Uterus (tissue), 4 donors: Measurements from ENCODE around the gene KLF17. TPM values are rescaled to one million over a fixed set of nuclear protein-coding genes. Genes with fewer than 3 reads are reported as not detected.

ENCODE experiments used
- DNase-seq, 2 donors: peaks; one replicate each; pipeline ENCODE4 v3.0.0-alpha.2; 2019 to 2020
- H3K27ac ChIP-seq, 2 donors: fragments of 200-600 bp; sonication (generic); 1 replicate in 1 of 2; 2 replicates in 1 of 2; pipeline ENCODE4 v1.5.1; 2016 to 2018
- H3K27me3 ChIP-seq, 2 donors: fragments of 200-600 bp; sonication (generic); one replicate each; pipeline ENCODE4 v1.5.1; 2018 to 2019; ENCODE audit warnings: control low read depth in 1 of 2
- H3K36me3 ChIP-seq, 2 donors: fragments of 200-600 bp; sonication (generic); one replicate each; pipeline ENCODE4 v1.5.1; 2019; ENCODE audit warnings: control low read depth in 1 of 2
- H3K4me1 ChIP-seq, 2 donors: fragments of 200-600 bp; sonication (generic); one replicate each; pipeline ENCODE4 v1.5.1; 2018 to 2019; ENCODE audit warnings: control low read depth in 1 of 2
- H3K4me3 ChIP-seq, 2 donors: fragments of 200-600 bp; sonication (generic); 1 replicate in 1 of 2; 2 replicates in 1 of 2; pipeline ENCODE4 v1.5.1; 2018 to 2019; ENCODE audit warnings: mild to moderate bottlenecking in 1 of 2
- H3K9me3 ChIP-seq, 2 donors: fragments of 200-600 bp; sonication (generic); one replicate each; pipeline ENCODE4 v1.5.1; 2019; ENCODE audit warnings: control low read depth in 1 of 2
- CTCF ChIP-seq, 4 experiments: fragments of 200-600 bp in 2 of 4; fragments of 450-650 bp in 2 of 4; sonication (generic) in 2 of 4; IDR thresholded peaks; one replicate each; pipeline ENCODE4 v1.5.1; 2016 to 2019; ENCODE audit warnings: antibody characterized with exemption in 4 of 4, mild to moderate bottlenecking in 2 of 4, moderate library complexity in 1 of 4
- POLR2A ChIP-seq, 2 donors: fragments of 450-650 bp; IDR thresholded peaks; one replicate each; pipeline ENCODE4 v1.6.1; 2016; ENCODE audit warnings: antibody characterized with exemption in 2 of 2, mild to moderate bottlenecking in 1 of 2, moderate library complexity in 1 of 2
- intact Hi-C: fragments of 100-400 bp; cut with DNase I; formaldehyde crosslinking; loops from one replicate; pipeline ENCODE4 v1.15.1; 2023; ENCODE audit warnings: low total_unique reads
- total RNA-seq, 4 donors: library from RNA; depleted of rRNA in 3 of 4; stranded (reverse); fragments of >200 nt in 3 of 4; gene quantifications; one replicate each; pipeline versions ENCODE4 v1.1.0 to v1.2.4, GENCODE V29; 2014 to 2023
- donor health status: DM: yes; HTN: yes; CAD: no.

KLF17 gene
- total RNA-seq, 4 donors from 2014 or later, result 0.26 to 1.9 (median 0.58) TPM; not detected in 1

- intact Hi-C loops, result no loop called here
- Histone ChIP-seq H3K4me3 (no peak overlapping the region), H3K4me1 (no peaks in the 10 kb centered on the region), H3K27me3 (no peaks in the 10 kb centered on the region), H3K27ac (no peak overlapping the region), H3K36me3 (no peaks in the 10 kb centered on the region), H3K9me3 (no peaks in the 10 kb centered on the region)
- TF ChIP-seq POLR2A (IDR thresholded peaks at IDR 0.05), result no peak
- no peak for TF ChIP-seq CTCF (IDR thresholded peaks at IDR 0.05)
- DNase-seq, result no peak
These were observed 33.5 kb upstream of the KLF17 start for GRCh38 chr1:44084998-44085675.

- intact Hi-C loops, result no loop called here
- no peak for DNase-seq
- Histone ChIP-seq H3K27ac (no peak overlapping the region), H3K27me3 (no peaks in the 10 kb centered on the region), H3K36me3 (no peaks in the 10 kb centered on the region), H3K4me1 (no peaks in the 10 kb centered on the region), H3K9me3 (no peaks in the 10 kb centered on the region), H3K4me3 (no peak overlapping the region)
- no peak for TF ChIP-seq CTCF (IDR thresholded peaks at IDR 0.05)
- TF ChIP-seq POLR2A (IDR thresholded peaks at IDR 0.05), result no peak
These were observed 31.7 kb upstream of the KLF17 start for GRCh38 chr1:44086692-44087474.

- Histone ChIP-seq H3K36me3 (no peaks in the 10 kb centered on the region), H3K4me1 (no peaks in the 10 kb centered on the region), H3K4me3 (no peak overlapping the region), H3K27me3 (no peaks in the 10 kb centered on the region), H3K9me3 (no peaks in the 10 kb centered on the region), H3K27ac (no peak overlapping the region)
- intact Hi-C loops, result no loop called here
- DNase-seq, result no peak
- TF ChIP-seq CTCF (IDR thresholded peaks at IDR 0.05) (no peak), POLR2A (IDR thresholded peaks at IDR 0.05) (no peak)
These were observed 29.1 kb upstream of the KLF17 start for GRCh38 chr1:44089371-44090048.

GRCh38 chr1:44090429-44091252 is 28.0 kb upstream of the KLF17 start:
- no peaks in the 10 kb centered on the region for H3K27me3 ChIP-seq
- no peak overlapping the region for H3K4me3 ChIP-seq
- TF ChIP-seq POLR2A (IDR thresholded peaks at IDR 0.05) (no peak), CTCF (IDR thresholded peaks at IDR 0.05) (no peak)
- intact Hi-C loops, result no loop called here
- no peaks in the 10 kb centered on the region for H3K36me3 ChIP-seq
- no peaks in the 10 kb centered on the region for H3K9me3 ChIP-seq
- no peak overlapping the region for H3K27ac ChIP-seq
- no peak for DNase-seq
- no peaks in the 10 kb centered on the region for H3K4me1 ChIP-seq
